Endodermal cell (in vitro differentiated cells): Measurements from ENCODE around the gene SLC4A5. TPM values are rescaled to one million over a fixed set of nuclear protein-coding genes. Genes with fewer than 3 reads are reported as not detected.

Source experiments
- DNase-seq: peaks from one replicate; pipeline ENCODE4 v3.0.0-alpha.2; 2017
- H3K27ac ChIP-seq: 2 replicates; pipeline ENCODE4 v1.5.1; 2013; ENCODE audit warnings: mild to moderate bottlenecking, low read depth, low read length, moderate library complexity
- H3K27me3 ChIP-seq: 2 replicates; pipeline ENCODE4 v1.6.1; 2013; ENCODE audit warnings: mild to moderate bottlenecking, low read length, moderate library complexity; ENCODE audit not compliant: insufficient read depth, control insufficient read depth, poor library complexity, severe bottlenecking
- H3K36me3 ChIP-seq: 2 replicates; pipeline ENCODE4 v1.7.0; 2013; ENCODE audit warnings: mild to moderate bottlenecking, low read length, moderate library complexity; ENCODE audit not compliant: control insufficient read depth, insufficient read depth
- H3K4me1 ChIP-seq: one replicate; pipeline ENCODE4 v1.7.0; 2013; ENCODE audit warnings: low read length; ENCODE audit not compliant: control insufficient read depth, insufficient read depth
- H3K4me3 ChIP-seq: 2 replicates; pipeline ENCODE4 v1.5.1; 2013; ENCODE audit warnings: mild to moderate bottlenecking, low read length, moderate library complexity
- H3K9ac ChIP-seq: 2 replicates; pipeline ENCODE4 v1.6.1; 2013; ENCODE audit warnings: mild to moderate bottlenecking, low read length, moderate library complexity; ENCODE audit not compliant: poor library complexity, severe bottlenecking; ENCODE audit errors: extremely low read depth
- H3K9me3 ChIP-seq: 2 replicates; pipeline ENCODE4 v1.6.1; 2013; ENCODE audit warnings: mild to moderate bottlenecking, low read length, moderate library complexity; ENCODE audit not compliant: control insufficient read depth
- H3K27ac Mint-ChIP-seq: 2 replicates; pipeline ENCODE4 v1.8.0; 2020; ENCODE audit warnings: mixed read lengths
- H3K27me3 Mint-ChIP-seq: 2 replicates; pipeline ENCODE4 v1.8.0; 2021; ENCODE audit warnings: mild to moderate bottlenecking, mixed read lengths; ENCODE audit not compliant: insufficient read depth
- H3K36me3 Mint-ChIP-seq: 2 replicates; pipeline ENCODE4 v1.8.0; 2020; ENCODE audit warnings: low read depth, mixed read lengths
- H3K4me1 Mint-ChIP-seq: 2 replicates; pipeline ENCODE4 v1.8.0; 2020; ENCODE audit warnings: mixed read lengths
- H3K4me3 Mint-ChIP-seq: 2 replicates; pipeline ENCODE4 v1.8.0; 2020; ENCODE audit warnings: mild to moderate bottlenecking, moderate library complexity, mixed read lengths
- H3K9me3 Mint-ChIP-seq: 2 replicates; pipeline ENCODE4 v1.8.0; 2020; ENCODE audit warnings: mild to moderate bottlenecking, mixed read lengths
- CTCF ChIP-seq: fragments of 200-600 bp; sonication (generic); conservative IDR thresholded peaks from 2 replicates; pipeline ENCODE4 v1.5.0; 2021; ENCODE audit warnings: antibody characterized with exemption, mild to moderate bottlenecking
- WGBS, 2 experiments: methylation state at CpG; one replicate each; pipeline versions ENCODE4 v1.1.5 to v1.1.7; 2013; ENCODE audit warnings: missing lambda C conversion rate in 2 of 2, mixed read lengths in 1 of 2; ENCODE audit not compliant: insufficient coverage in 1 of 2, insufficient read length in 1 of 2; 5-methylcytosine and 5-hydroxymethylcytosine counted together
- total RNA-seq, 2 donors: library from RNA; stranded (reverse); fragmentation: NEBNext Ultra II Directional in 1 of 2; extraction: Animal tissue kit (Norgen Biotek cat#: 25700) in 1 of 2; gene quantifications; 2 replicates in 1 of 2; 3 replicates in 1 of 2; pipeline ENCODE4 v1.2.1, GENCODE V29; 2021

SLC4A5 gene
- total RNA-seq, 2 donors from 2014 or later = 2.5 to 3.7 TPM

- no peaks in the 10 kb centered on the region for H3K27me3 Mint-ChIP-seq
- peaks cover 3% of the 10 kb centered on the region for H3K4me1 Mint-ChIP-seq
- H3K4me3 Mint-ChIP-seq = no peak overlapping the region
- 80 to 89% methylated on average over 2 of the region's 2 CpGs for WGBS, 2 experiments
- H3K36me3 Mint-ChIP-seq = no peaks in the 10 kb centered on the region
- no peaks in the 10 kb centered on the region for H3K9me3 ChIP-seq
- H3K27ac Mint-ChIP-seq = no peak overlapping the region
- no peak overlapping the region for H3K4me3 ChIP-seq
- H3K27ac ChIP-seq = no peak overlapping the region
- H3K27me3 ChIP-seq = no peaks in the 10 kb centered on the region
- no peak for DNase-seq
- no peak for TF ChIP-seq CTCF
- no peak overlapping the region for H3K9ac ChIP-seq
- H3K36me3 ChIP-seq = no peaks in the 10 kb centered on the region
- H3K9me3 Mint-ChIP-seq = no peaks in the 10 kb centered on the region
- H3K4me1 ChIP-seq = no peaks in the 10 kb centered on the region
Measured at GRCh38 chr2:74328573-74328972, 14.6 kb downstream of the SLC4A5 start.

GRCh38 chr2:74328074-74328473 is 15.1 kb downstream of the SLC4A5 start:
- peak; percentile 58 for DNase-seq
- Histone ChIP-seq H3K27ac (no peak overlapping the region), H3K36me3 (no peaks in the 10 kb centered on the region), H3K4me3 (no peak overlapping the region), H3K27me3 (peaks cover 3% of the 10 kb centered on the region), H3K9me3 (no peaks in the 10 kb centered on the region), H3K4me1 (no peaks in the 10 kb centered on the region), H3K9ac (no peak overlapping the region)
- no peak overlapping the region for H3K27ac Mint-ChIP-seq
- no peaks in the 10 kb centered on the region for H3K9me3 Mint-ChIP-seq
- WGBS, 2 experiments = 56 to 73% methylated on average over 2 of the region's 2 CpGs
- no peaks in the 10 kb centered on the region for H3K27me3 Mint-ChIP-seq
- H3K36me3 Mint-ChIP-seq = no peaks in the 10 kb centered on the region
- H3K4me1 Mint-ChIP-seq = peaks cover 3% of the 10 kb centered on the region
- H3K4me3 Mint-ChIP-seq = no peak overlapping the region
- no peak for TF ChIP-seq CTCF

GRCh38 chr2:74327627-74328026 is 15.6 kb downstream of the SLC4A5 start:
- Histone ChIP-seq H3K36me3 (no peaks in the 10 kb centered on the region), H3K4me1 (no peaks in the 10 kb centered on the region), H3K4me3 (no peak overlapping the region), H3K27ac (no peak overlapping the region), H3K9ac (no peak overlapping the region), H3K27me3 (peaks cover 3% of the 10 kb centered on the region), H3K9me3 (no peaks in the 10 kb centered on the region)
- no peak for DNase-seq
- TF ChIP-seq CTCF = no peak
- H3K9me3 Mint-ChIP-seq = no peaks in the 10 kb centered on the region
- H3K27ac Mint-ChIP-seq = no peak overlapping the region
- H3K27me3 Mint-ChIP-seq = no peaks in the 10 kb centered on the region
- no peak overlapping the region for H3K4me3 Mint-ChIP-seq
- 85% methylated on average over 1 of the region's 1 CpG; no CpG with 5 or more reads in 1 of the 2 experiments for WGBS, 2 experiments
- no peaks in the 10 kb centered on the region for H3K36me3 Mint-ChIP-seq
- peaks cover 3% of the 10 kb centered on the region for H3K4me1 Mint-ChIP-seq
